Uterus (tissue), 4 donors: ENCODE measurements around the gene TMEM273. TPM values are rescaled to one million over a fixed set of nuclear protein-coding genes. Genes with fewer than 3 reads are reported as not detected.
A peak's percentile ranks its signal among the peaks of the same experiment; 100 is the strongest.

Experiments used
- DNase-seq, 2 donors: peaks; one replicate each; pipeline ENCODE4 v3.0.0-alpha.2; 2019 to 2020
- H3K27ac ChIP-seq, 2 donors: fragments of 200-600 bp; sonication (generic); 1 replicate in 1 of 2; 2 replicates in 1 of 2; pipeline ENCODE4 v1.5.1; 2016 to 2018
- H3K27me3 ChIP-seq, 2 donors: fragments of 200-600 bp; sonication (generic); one replicate each; pipeline ENCODE4 v1.5.1; 2018 to 2019; ENCODE audit warnings: control low read depth in 1 of 2
- H3K36me3 ChIP-seq, 2 donors: fragments of 200-600 bp; sonication (generic); one replicate each; pipeline ENCODE4 v1.5.1; 2019; ENCODE audit warnings: control low read depth in 1 of 2
- H3K4me1 ChIP-seq, 2 donors: fragments of 200-600 bp; sonication (generic); one replicate each; pipeline ENCODE4 v1.5.1; 2018 to 2019; ENCODE audit warnings: control low read depth in 1 of 2
- H3K4me3 ChIP-seq, 2 donors: fragments of 200-600 bp; sonication (generic); 1 replicate in 1 of 2; 2 replicates in 1 of 2; pipeline ENCODE4 v1.5.1; 2018 to 2019; ENCODE audit warnings: mild to moderate bottlenecking in 1 of 2
- H3K9me3 ChIP-seq, 2 donors: fragments of 200-600 bp; sonication (generic); one replicate each; pipeline ENCODE4 v1.5.1; 2019; ENCODE audit warnings: control low read depth in 1 of 2
- POLR2A ChIP-seq, 2 donors: fragments of 450-650 bp; IDR thresholded peaks; one replicate each; pipeline ENCODE4 v1.6.1; 2016; ENCODE audit warnings: antibody characterized with exemption in 2 of 2, mild to moderate bottlenecking in 1 of 2, moderate library complexity in 1 of 2
- intact Hi-C: fragments of 100-400 bp; cut with DNase I; formaldehyde crosslinking; loops from one replicate; pipeline ENCODE4 v1.15.1; 2023; ENCODE audit warnings: low total_unique reads
- total RNA-seq, 4 donors: library from RNA; depleted of rRNA in 3 of 4; stranded (reverse); fragments of >200 nt in 3 of 4; gene quantifications; one replicate each; pipeline versions ENCODE4 v1.1.0 to v1.2.4, GENCODE V29; 2014 to 2023
- TF ChIP-seq, protein P1 (sequence below), 4 experiments: fragments of 200-600 bp in 2 of 4; fragments of 450-650 bp in 2 of 4; sonication (generic) in 2 of 4; IDR thresholded peaks; one replicate each; pipeline ENCODE4 v1.5.1; 2016 to 2019; ENCODE audit warnings: antibody characterized with exemption in 4 of 4, mild to moderate bottlenecking in 2 of 4, moderate library complexity in 1 of 4
- donor health status: DM: yes; HTN: yes; CAD: no.

TMEM273 gene, protein sequence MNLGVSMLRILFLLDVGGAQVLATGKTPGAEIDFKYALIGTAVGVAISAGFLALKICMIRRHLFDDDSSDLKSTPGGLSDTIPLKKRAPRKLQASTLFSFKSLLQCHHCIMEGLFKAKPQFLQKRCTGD
- 10 to 100 TPM in 3 of 4 donors, 1 to 10 TPM in 1; 8.5 to 38.9 (median 14.7) TPM for total RNA-seq

DNA sequence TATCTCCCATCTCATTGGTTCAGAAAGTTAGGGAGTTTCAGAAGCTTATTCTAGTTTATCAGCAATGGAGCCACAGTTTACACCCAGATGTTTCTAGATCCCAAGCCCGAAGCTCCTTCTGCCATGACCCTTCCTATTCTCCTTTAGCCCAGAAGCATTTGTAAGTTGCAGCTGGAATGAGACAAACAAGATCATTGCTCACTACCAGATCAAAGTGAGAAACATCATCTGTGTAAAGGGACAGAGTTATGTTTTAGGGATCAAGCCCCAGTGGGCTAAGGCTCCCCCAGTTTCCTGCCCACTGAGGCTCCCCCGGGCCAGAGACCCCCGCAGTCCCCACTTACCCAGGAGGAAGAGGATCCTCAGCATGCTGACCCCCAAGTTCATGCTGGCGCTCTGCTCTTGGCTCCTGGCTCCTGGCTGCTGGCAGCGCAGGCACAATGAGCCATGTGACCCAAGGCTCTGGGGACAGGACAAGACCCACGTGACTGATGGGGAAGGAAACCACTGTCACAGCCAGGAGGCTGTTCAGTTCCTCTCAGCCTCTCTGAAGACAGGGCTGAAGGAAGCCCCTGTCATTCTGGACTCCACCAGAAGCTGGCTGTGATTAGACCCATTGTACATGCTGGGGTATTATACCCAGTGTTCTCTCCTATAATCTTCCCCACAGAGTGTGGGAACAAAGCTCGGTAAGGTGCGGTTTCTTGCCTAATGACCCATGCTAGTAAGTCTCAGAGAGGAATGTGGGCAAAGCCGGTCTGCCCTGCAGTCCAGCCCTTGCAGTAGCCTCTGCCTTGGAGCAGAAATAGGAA is at the start of gene TMEM273:
TSS of gene TMEM273 (minus strand) at position 442 of the 812 bp plus-strand sequence. CDS start at position 387, 55 bp downstream.
- DNase-seq, result peak; percentile 37 to 64
- peak in 1 of 2 donors; percentile 35 for TF ChIP-seq POLR2A (IDR thresholded peaks at IDR 0.05)
- TF ChIP-seq, protein P1, sequence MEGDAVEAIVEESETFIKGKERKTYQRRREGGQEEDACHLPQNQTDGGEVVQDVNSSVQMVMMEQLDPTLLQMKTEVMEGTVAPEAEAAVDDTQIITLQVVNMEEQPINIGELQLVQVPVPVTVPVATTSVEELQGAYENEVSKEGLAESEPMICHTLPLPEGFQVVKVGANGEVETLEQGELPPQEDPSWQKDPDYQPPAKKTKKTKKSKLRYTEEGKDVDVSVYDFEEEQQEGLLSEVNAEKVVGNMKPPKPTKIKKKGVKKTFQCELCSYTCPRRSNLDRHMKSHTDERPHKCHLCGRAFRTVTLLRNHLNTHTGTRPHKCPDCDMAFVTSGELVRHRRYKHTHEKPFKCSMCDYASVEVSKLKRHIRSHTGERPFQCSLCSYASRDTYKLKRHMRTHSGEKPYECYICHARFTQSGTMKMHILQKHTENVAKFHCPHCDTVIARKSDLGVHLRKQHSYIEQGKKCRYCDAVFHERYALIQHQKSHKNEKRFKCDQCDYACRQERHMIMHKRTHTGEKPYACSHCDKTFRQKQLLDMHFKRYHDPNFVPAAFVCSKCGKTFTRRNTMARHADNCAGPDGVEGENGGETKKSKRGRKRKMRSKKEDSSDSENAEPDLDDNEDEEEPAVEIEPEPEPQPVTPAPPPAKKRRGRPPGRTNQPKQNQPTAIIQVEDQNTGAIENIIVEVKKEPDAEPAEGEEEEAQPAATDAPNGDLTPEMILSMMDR (IDR thresholded peaks at IDR 0.05), result no peak

DNA sequence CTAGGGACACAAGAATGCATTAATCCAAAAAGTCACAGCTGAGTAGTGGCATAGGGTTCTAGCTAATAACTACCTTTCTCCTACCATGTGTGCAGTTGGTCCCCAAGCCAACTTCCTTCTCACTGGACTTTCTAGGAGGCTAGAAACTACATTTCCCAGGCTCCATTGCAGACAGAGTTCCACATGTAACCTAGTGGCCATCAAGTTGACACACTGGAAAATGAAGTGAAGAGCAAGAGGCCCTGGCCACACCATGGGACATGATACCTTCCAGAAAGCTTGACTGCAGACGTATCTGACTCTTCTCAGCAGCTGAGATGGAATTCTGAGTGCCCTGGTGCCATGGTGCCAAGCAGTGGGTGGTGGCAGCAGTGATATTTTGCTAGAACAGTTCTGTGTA is 49.8 kb upstream of the TMEM273 start:
- no peak for DNase-seq
- TF ChIP-seq POLR2A (IDR thresholded peaks at IDR 0.05), result no peak
- TF ChIP-seq, protein P1 (IDR thresholded peaks at IDR 0.05), result no peak
- H3K27ac ChIP-seq, result no peak overlapping the region
- H3K27me3 ChIP-seq, result no peaks in the 10 kb centered on the region
- no peaks in the 10 kb centered on the region for H3K9me3 ChIP-seq
- intact Hi-C loops, result no loop called here
- H3K36me3 ChIP-seq, result no peaks in the 10 kb centered on the region
- no peaks in the 10 kb centered on the region for H3K4me1 ChIP-seq
- no peak overlapping the region for H3K4me3 ChIP-seq

More for the DNA sequence above, at the start of gene TMEM273:
- Histone ChIP-seq H3K36me3 (no peaks in the 10 kb centered on the region), H3K9me3 (no peaks in the 10 kb centered on the region), H3K27me3 (no peaks in the 10 kb centered on the region), H3K27ac (peak within 1 kb of the TSS; percentile 60 to 68), H3K4me1 (no peaks in the 10 kb centered on the region), H3K4me3 (peak within 1 kb of the TSS in 1 of 2 donors; percentile 3)
- intact Hi-C loops, result no loop called here

DNA sequence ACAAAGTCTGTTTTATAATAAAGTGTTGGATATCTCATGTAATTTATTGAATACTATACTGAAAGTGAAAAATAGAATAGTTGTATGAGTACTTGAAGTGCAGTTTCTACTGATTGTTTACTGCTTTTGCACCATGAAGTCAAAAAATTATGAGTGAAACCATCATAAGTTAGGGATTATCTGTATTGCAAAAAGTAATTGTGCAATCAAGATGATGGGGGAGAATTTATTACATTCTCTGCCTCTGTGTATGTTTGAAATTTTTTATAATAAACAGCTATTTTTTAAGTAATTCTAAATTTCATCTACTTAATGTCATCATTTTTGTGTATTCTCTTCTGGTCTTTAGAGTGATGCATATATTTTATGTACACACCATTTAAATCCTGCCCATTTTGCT is 47.2 kb upstream of the TMEM273 start:
- Histone ChIP-seq H3K27ac (no peak overlapping the region), H3K4me3 (no peak overlapping the region), H3K27me3 (peaks cover 0 to 3% of the 10 kb centered on the region in 2 donors), H3K4me1 (no peaks in the 10 kb centered on the region), H3K36me3 (no peaks in the 10 kb centered on the region), H3K9me3 (no peaks in the 10 kb centered on the region)
- TF ChIP-seq, protein P1 (IDR thresholded peaks at IDR 0.05), result no peak
- TF ChIP-seq POLR2A (IDR thresholded peaks at IDR 0.05), result no peak
- intact Hi-C loops, result no loop called here
- no peak for DNase-seq

DNA sequence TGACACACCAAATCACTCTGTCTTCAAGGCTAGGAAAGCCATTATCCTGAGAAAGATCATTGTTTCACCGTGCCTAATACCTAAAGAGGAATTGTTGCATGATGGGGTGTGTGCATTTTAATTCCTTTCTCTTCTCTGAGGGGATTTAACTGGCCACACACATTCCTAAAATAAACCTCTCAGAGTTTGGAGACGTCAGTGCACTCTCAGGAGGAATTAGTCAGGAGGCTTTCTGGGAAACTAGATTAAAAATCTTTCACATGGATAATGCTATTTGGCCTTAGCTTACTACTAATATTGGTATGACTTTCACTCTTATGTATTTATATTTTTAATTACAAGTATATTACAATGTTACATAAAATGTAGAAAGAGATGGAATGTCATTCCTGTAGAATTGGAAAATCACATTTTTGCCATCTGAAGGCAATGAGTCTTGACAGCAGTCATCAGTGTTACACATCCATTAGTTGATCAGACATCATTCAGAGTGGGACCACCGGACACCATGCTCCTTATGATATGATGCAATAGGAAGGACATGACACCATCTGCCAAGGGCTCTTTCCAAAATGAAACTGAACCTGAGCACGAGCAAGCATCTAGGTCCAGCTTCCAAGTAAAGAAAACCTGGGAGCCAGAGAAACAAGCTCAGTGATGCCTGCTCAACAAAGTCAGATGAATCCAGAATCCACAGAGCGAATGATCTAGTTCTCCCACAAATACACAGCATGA is 43.1 kb upstream of the TMEM273 start:
- DNase-seq, result no peak
- peaks cover 0 to 3% of the 10 kb centered on the region in 2 donors for H3K27me3 ChIP-seq
- no peak overlapping the region for H3K4me3 ChIP-seq
- H3K27ac ChIP-seq, result no peak overlapping the region
- TF ChIP-seq, protein P1 (IDR thresholded peaks at IDR 0.05), result no peak
- no peaks in the 10 kb centered on the region for H3K4me1 ChIP-seq
- H3K9me3 ChIP-seq, result no peaks in the 10 kb centered on the region
- H3K36me3 ChIP-seq, result no peaks in the 10 kb centered on the region
- intact Hi-C loops, result no loop called here
